T-helper 2 cell treated with Interferon-gamma antibody and Interleukin-4, amounts not matched to agents 5 μg/mL and 100 μg/mL, for 36 hours (primary cell): ENCODE data around the gene CFAP61.

Source experiments
- DNase-seq: peaks from one replicate; pipeline ENCODE4 v3.0.0; 2021; ENCODE audit warnings: low spot score
- H3K27ac Mint-ChIP-seq: one replicate; pipeline ENCODE4 v1.8.0; 2021; ENCODE audit warnings: mild to moderate bottlenecking, mixed read lengths
- H3K27me3 Mint-ChIP-seq: one replicate; pipeline ENCODE4 v1.8.0; 2021; ENCODE audit warnings: low read depth, mixed read lengths
- H3K36me3 Mint-ChIP-seq: one replicate; pipeline ENCODE4 v1.8.0; 2021; ENCODE audit warnings: low read depth, mixed read lengths
- H3K4me1 Mint-ChIP-seq: one replicate; pipeline ENCODE4 v1.8.0; 2021; ENCODE audit warnings: low read depth, mixed read lengths
- H3K4me3 Mint-ChIP-seq: one replicate; pipeline ENCODE4 v1.8.0; 2022; ENCODE audit warnings: mild to moderate bottlenecking, moderate library complexity, mixed read lengths
- H3K9me3 Mint-ChIP-seq: one replicate; pipeline ENCODE4 v1.8.0; 2021; ENCODE audit warnings: mixed read lengths

Gene CFAP61

DNA sequence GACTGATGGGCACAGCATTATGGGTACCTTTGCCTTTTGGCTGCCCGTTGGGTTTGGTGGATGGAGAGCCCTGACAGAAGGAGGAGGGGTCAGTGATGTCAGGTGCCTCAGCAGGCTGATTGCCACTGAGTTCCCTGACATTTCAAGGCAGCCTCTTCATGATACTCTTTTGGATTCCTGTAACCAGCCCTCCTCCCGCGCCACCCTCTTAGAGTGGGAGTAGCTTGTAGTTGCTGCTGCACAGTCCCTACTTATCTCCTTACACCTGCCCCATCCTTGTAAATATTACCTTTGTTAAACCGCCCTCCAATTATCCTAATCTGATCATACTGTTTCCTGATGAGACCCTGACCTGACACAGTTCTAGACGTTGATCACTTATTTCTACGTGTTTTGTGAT is 140.0 kb downstream of the CFAP61 start:
- DNase-seq = no peak
- peaks cover 2% of the 10 kb centered on the region for H3K27me3 Mint-ChIP-seq
- H3K4me3 Mint-ChIP-seq = no peak overlapping the region
- no peaks in the 10 kb centered on the region for H3K9me3 Mint-ChIP-seq
- H3K27ac Mint-ChIP-seq = no peak overlapping the region
- no peaks in the 10 kb centered on the region for H3K36me3 Mint-ChIP-seq
- H3K4me1 Mint-ChIP-seq = no peaks in the 10 kb centered on the region

DNA sequence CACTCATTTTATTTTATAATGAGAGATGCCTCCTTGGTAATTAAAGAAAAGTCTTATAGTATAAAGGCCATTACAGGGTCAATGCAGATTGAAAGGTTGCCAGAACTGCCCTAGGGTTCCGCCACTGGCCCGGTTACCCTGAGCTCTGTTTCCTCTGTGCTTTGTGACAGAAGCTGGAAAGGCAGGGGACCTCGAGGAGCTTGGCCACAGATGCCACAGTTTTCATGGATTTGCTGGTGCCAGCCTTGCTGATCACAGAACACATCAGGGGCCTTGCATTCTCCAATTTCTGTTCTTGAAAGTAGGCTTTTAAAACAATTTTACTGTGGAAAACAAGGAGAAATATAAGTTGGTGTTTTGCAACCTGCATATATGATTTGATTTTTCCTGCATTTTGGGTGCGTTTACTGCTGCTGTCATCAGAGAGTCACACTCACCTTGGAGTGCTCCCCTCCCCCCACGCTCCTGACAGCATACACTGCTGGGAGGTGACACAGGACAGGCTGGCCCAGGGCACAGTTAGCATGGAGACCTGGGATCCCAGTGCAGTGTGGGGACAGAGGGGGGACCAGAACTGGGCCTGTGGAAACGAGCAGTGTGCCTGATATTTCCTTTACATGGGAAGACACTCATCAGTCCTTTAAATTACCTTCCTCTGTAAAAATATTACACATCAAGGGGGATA is 142.8 kb downstream of the CFAP61 start:
- Mint-ChIP-seq H3K27me3 (peaks cover 5% of the 10 kb centered on the region), H3K4me3 (no peak overlapping the region), H3K36me3 (no peaks in the 10 kb centered on the region), H3K27ac (no peak overlapping the region), H3K9me3 (no peaks in the 10 kb centered on the region), H3K4me1 (no peaks in the 10 kb centered on the region)
- DNase-seq = no peak

- H3K27ac Mint-ChIP-seq = no peak overlapping the region
- no peaks in the 10 kb centered on the region for H3K9me3 Mint-ChIP-seq
These were observed 144.3 kb downstream of the CFAP61 start for GRCh38 chr20:20196610-20197009.

DNA sequence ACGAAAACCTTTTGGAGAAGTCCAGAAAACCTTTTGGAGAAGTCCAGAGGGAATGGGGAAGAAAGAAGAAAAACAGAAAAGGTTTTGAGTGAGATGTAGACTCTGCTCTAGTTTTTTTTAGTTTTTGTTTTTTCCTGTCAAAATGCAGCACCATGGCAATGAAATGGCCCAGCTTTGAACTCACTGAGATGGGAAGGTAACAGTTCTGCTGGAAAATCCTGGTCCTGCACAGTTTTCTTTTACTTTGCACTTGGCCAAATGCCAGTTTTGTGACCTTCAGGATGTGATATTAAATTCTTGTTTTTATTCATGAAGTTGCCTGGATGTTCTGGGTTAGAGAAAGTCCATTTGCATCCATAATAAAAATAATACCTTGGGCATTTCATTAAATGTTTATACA is 145.7 kb downstream of the CFAP61 start:
- Mint-ChIP-seq H3K4me3 (no peak overlapping the region), H3K27ac (no peak overlapping the region), H3K9me3 (no peaks in the 10 kb centered on the region), H3K36me3 (no peaks in the 10 kb centered on the region), H3K27me3 (peaks cover 4% of the 10 kb centered on the region), H3K4me1 (no peaks in the 10 kb centered on the region)
- DNase-seq = no peak

More at GRCh38 chr20:20196610-20197009, 144.3 kb downstream of the CFAP61 start:
- Mint-ChIP-seq H3K27me3 (peaks cover 5% of the 10 kb centered on the region), H3K36me3 (no peaks in the 10 kb centered on the region), H3K4me3 (no peak overlapping the region), H3K4me1 (no peaks in the 10 kb centered on the region)
- no peak for DNase-seq

- no peak overlapping the region for H3K27ac Mint-ChIP-seq
- H3K4me3 Mint-ChIP-seq = no peak overlapping the region
- H3K36me3 Mint-ChIP-seq = no peaks in the 10 kb centered on the region
- H3K27me3 Mint-ChIP-seq = peaks cover 4% of the 10 kb centered on the region
- DNase-seq = no peak
- no peaks in the 10 kb centered on the region for H3K4me1 Mint-ChIP-seq
- no peaks in the 10 kb centered on the region for H3K9me3 Mint-ChIP-seq
These were observed 147.2 kb downstream of the CFAP61 start for GRCh38 chr20:20199361-20200160.

GRCh38 chr20:20201124-20201523 is 148.8 kb downstream of the CFAP61 start:
- no peak for DNase-seq
- H3K27ac Mint-ChIP-seq = no peak overlapping the region
- H3K27me3 Mint-ChIP-seq = peaks cover 4% of the 10 kb centered on the region
- H3K4me3 Mint-ChIP-seq = no peak overlapping the region
- H3K36me3 Mint-ChIP-seq = no peaks in the 10 kb centered on the region
- no peaks in the 10 kb centered on the region for H3K9me3 Mint-ChIP-seq
- H3K4me1 Mint-ChIP-seq = no peaks in the 10 kb centered on the region

- DNase-seq = no peak
- Mint-ChIP-seq H3K27me3 (peaks cover 4% of the 10 kb centered on the region), H3K36me3 (no peaks in the 10 kb centered on the region), H3K27ac (no peak overlapping the region), H3K9me3 (no peaks in the 10 kb centered on the region), H3K4me3 (no peak overlapping the region), H3K4me1 (no peaks in the 10 kb centered on the region)
These were observed 149.3 kb downstream of the CFAP61 start for GRCh38 chr20:20201639-20202038.

- H3K27me3 Mint-ChIP-seq = peaks cover 4% of the 10 kb centered on the region
- no peaks in the 10 kb centered on the region for H3K36me3 Mint-ChIP-seq
- DNase-seq = no peak
- H3K4me3 Mint-ChIP-seq = no peak overlapping the region
- H3K27ac Mint-ChIP-seq = no peak overlapping the region
- H3K9me3 Mint-ChIP-seq = no peaks in the 10 kb centered on the region
- H3K4me1 Mint-ChIP-seq = no peaks in the 10 kb centered on the region
These were observed 150.4 kb downstream of the CFAP61 start for GRCh38 chr20:20202768-20203167.

- peaks cover under 1% of the 10 kb centered on the region for H3K27me3 Mint-ChIP-seq
- no peaks in the 10 kb centered on the region for H3K4me1 Mint-ChIP-seq
- no peak overlapping the region for H3K27ac Mint-ChIP-seq
- no peaks in the 10 kb centered on the region for H3K36me3 Mint-ChIP-seq
- DNase-seq = no peak
- H3K9me3 Mint-ChIP-seq = no peaks in the 10 kb centered on the region
- H3K4me3 Mint-ChIP-seq = no peak overlapping the region
These were observed 151.5 kb downstream of the CFAP61 start for GRCh38 chr20:20203784-20204183.

- no peak overlapping the region for H3K4me3 Mint-ChIP-seq
- DNase-seq = no peak
- no peaks in the 10 kb centered on the region for H3K9me3 Mint-ChIP-seq
- no peaks in the 10 kb centered on the region for H3K4me1 Mint-ChIP-seq
- no peak overlapping the region for H3K27ac Mint-ChIP-seq
- no peaks in the 10 kb centered on the region for H3K27me3 Mint-ChIP-seq
- H3K36me3 Mint-ChIP-seq = no peaks in the 10 kb centered on the region
These were observed 151.9 kb downstream of the CFAP61 start for GRCh38 chr20:20204256-20204655.

DNA sequence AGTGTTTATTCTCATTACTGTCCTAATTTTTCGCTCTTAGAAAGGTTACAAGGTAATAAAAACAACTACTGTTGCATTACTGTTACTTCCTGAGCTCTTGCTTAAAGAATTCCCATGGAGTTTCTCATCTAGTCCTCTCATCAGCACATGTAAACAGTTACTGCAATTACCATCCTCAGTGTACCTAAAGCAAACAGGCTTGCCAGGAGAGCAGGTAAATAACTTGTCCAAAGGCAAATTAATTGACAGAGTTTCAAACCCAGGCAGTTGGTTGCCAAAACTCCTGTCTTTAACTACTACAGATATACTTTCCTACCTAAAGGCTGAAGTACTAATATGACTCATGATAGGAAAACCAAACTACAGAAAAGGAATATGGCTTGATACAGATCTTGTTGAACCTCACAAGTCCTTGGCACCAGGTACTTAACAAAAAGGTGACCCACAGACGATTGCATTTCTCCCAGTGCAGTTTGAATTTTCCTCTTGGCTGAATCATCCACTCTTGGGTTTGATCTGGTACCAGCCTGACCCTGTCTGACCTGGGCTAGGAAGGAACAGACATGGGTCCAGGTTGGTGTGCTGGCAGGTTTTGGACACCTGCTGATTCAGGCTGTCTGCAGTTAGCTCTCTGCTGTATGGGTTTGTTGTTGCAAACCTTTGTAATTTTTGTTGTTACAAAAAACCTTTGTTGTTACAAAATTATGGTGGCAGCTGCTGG is 153.0 kb downstream of the CFAP61 start:
- H3K27ac Mint-ChIP-seq = no peak overlapping the region
- H3K36me3 Mint-ChIP-seq = no peaks in the 10 kb centered on the region
- no peaks in the 10 kb centered on the region for H3K4me1 Mint-ChIP-seq
- H3K9me3 Mint-ChIP-seq = no peaks in the 10 kb centered on the region
- DNase-seq = no peak
- H3K27me3 Mint-ChIP-seq = no peaks in the 10 kb centered on the region
- no peak overlapping the region for H3K4me3 Mint-ChIP-seq

GRCh38 chr20:20205862-20206236 is 153.5 kb downstream of the CFAP61 start:
- Mint-ChIP-seq H3K27me3 (no peaks in the 10 kb centered on the region), H3K4me3 (no peak overlapping the region), H3K4me1 (no peaks in the 10 kb centered on the region), H3K36me3 (no peaks in the 10 kb centered on the region), H3K9me3 (no peaks in the 10 kb centered on the region), H3K27ac (no peak overlapping the region)
- DNase-seq = no peak

DNA sequence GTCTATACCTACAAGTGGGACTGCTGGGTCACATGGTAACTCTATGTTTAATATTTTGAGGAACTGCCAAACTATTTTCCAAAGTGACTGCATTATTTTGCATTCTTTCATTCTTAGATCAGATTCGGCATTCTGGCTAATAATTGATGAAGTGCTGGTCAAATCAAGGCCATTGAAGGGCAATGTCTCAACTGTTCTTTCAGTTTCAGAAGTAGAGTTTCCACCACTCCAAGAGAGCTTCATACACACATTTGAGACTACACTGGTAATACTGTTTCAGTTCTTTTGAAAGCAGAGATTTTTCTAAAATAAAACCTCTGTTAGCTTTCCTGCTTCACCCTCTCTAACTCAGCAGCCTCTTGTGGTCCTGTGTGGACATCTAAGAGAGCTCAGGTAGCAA is 154.5 kb downstream of the CFAP61 start:
- Mint-ChIP-seq H3K4me1 (no peaks in the 10 kb centered on the region), H3K27me3 (no peaks in the 10 kb centered on the region), H3K9me3 (no peaks in the 10 kb centered on the region), H3K36me3 (no peaks in the 10 kb centered on the region), H3K4me3 (no peak overlapping the region), H3K27ac (no peak overlapping the region)
- no peak for DNase-seq

DNA sequence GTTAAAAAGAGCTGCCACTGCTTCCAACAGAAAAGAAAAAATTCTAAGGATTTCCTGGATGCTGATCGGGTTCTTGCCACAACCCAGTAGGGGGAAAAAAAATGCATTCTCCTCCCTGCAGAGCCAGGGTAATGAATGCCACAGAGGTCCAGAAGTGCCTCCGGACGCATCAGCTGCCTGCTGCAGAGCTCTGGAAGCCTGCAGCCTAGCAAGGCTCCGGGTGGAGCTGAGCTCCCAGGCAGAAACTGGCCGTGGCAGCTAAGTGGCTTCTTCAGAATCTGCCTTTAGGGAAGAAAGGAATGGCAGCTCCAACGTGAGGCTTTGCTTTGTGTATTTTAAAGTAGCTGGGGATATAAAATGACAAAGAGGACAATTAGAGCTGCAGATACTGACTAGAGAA is 155.0 kb downstream of the CFAP61 start:
- Mint-ChIP-seq H3K27ac (no peak overlapping the region), H3K4me3 (no peak overlapping the region), H3K9me3 (no peaks in the 10 kb centered on the region), H3K27me3 (peaks cover 2% of the 10 kb centered on the region), H3K4me1 (no peaks in the 10 kb centered on the region), H3K36me3 (no peaks in the 10 kb centered on the region)
- DNase-seq = no peak
